Suprapubic skin (tissue), 3 donors: Measurements from ENCODE around the gene PCSK1.

Experiments
- EP300 ChIP-seq: sonication (generic); formaldehyde crosslinking; IDR thresholded peaks from one replicate; pipeline ENCODE4 v1.6.1; 2017; ENCODE audit warnings: antibody characterized with exemption
- TF ChIP-seq, protein P1 (sequence below), 2 donors: fragments of 200-600 bp in 1 of 2; fragments of 450-650 bp in 1 of 2; sonication (generic) in 1 of 2; IDR thresholded peaks; one replicate each; pipeline ENCODE4 v1.5.1; 2016 to 2019; ENCODE audit warnings: antibody characterized with exemption in 2 of 2, mild to moderate bottlenecking in 1 of 2, moderate library complexity in 1 of 2

DNA sequence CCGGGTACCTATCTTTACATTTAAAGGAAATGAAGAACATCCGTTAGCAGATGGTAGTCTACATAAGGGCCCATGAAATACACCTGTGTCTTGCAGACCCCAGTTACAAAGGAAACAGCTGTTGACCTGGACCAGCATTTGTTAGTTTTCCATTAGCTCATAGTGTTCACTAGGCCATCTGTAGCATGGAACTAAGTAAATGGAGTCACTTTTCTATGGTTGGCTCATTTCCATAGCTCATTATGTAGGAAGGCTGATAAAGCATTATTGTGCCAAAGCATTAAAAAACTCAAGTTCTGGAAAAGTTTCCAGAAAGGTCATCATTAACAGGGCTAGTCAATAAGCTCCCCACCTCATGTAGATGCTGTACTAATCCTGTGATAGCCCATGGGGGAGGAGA, 62.1 kb downstream of the PCSK1 start:
- TF ChIP-seq, protein P1, sequence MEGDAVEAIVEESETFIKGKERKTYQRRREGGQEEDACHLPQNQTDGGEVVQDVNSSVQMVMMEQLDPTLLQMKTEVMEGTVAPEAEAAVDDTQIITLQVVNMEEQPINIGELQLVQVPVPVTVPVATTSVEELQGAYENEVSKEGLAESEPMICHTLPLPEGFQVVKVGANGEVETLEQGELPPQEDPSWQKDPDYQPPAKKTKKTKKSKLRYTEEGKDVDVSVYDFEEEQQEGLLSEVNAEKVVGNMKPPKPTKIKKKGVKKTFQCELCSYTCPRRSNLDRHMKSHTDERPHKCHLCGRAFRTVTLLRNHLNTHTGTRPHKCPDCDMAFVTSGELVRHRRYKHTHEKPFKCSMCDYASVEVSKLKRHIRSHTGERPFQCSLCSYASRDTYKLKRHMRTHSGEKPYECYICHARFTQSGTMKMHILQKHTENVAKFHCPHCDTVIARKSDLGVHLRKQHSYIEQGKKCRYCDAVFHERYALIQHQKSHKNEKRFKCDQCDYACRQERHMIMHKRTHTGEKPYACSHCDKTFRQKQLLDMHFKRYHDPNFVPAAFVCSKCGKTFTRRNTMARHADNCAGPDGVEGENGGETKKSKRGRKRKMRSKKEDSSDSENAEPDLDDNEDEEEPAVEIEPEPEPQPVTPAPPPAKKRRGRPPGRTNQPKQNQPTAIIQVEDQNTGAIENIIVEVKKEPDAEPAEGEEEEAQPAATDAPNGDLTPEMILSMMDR (IDR thresholded peaks at IDR 0.05) = no peak
- TF ChIP-seq EP300 = no peak
